Hypothalamus (tissue), 51 donors: ENCODE measurements around the gene HSPA1B.
"Not testable (repeated sequence)": the region's sequence is repeated elsewhere in the genome, so short reads cannot be mapped to it uniquely, and the experiment has no call there.

Experiments used
- DNase-seq, 51 donors: peaks; one replicate each; lab custom pipeline; 2025; lab: John Stamatoyannopoulos, UW

The HSPA1B gene

GRCh38 chr6:31827286-31828079, at the start of gene HSPA1B:
Gene HSPA1B (plus strand): TSS chr6:31827738. CDS start chr6:31827951, 213 bp downstream.
- DNase-seq: peak in 50 of 51 donors; percentile 88 to 100 (median 99)

GRCh38 chr6:31778193-31778592, 49.3 kb upstream of the HSPA1B start:
- DNase-seq: no peak

DNA sequence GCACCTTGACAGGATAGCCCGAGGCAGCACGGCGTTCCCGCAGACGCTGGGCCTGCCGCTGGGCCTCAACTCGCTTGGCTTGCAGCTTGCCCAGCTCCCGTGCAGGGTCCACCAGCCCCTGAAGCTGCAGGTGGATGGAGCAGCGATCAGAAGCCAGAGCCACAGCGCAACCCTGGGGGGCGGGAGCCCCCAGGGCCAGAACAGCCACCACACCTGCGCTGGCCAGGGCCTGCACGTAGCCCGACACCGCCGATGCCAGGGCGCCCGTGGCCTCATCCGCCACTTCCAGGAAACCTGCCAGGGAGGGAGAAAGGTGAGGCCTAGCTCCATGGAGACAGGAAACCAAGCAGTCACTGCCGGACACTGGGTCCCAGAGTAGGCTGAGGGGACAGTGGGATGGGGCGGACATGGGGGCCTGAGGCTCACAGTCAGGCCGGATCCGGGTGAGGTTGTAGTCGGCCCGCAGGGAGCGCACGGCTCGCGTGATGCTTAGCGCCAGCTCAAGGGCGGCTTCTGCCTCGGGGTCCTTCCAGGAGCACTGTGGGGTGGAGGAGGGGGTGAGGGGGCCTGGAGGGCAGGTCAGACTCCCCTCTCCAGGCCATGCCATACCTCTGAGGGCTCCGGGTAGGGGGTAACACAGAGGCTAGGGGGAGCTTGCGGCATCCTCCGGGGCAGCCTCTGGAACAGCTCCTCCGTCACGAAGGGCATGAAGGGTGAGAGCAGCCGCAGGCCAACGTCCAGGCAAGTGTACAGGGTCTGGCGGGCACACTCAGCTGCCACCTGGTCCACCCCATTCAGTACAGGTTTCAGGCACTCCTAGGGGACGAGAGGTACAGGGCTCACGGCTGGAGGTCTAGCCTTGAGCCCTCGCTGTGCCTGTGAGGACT, 48.3 kb upstream of the HSPA1B start:
- no peak for DNase-seq

DNA sequence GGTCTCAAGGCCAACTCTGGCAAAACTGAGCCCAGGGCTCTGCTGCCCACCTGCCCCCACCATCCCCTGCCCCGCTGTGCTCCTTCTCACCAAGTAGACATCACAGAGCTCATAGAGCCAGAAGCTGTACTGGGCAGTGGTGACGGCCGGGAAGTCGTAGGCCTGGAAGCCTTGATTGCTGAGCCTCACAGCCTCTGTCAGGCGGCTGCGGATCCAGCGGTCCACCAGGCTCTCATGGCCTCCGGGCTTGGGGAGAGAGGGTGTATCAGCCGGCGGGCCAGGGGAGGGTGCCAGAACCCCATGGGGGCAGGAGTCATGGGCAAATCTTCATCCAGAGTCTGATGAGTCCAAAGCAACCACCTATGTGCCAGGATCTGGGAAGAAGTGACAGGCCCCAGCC, 47.6 kb upstream of the HSPA1B start:
- no peak for DNase-seq

GRCh38 chr6:31780507-31781243, 46.9 kb upstream of the HSPA1B start:
- no peak for DNase-seq

DNA sequence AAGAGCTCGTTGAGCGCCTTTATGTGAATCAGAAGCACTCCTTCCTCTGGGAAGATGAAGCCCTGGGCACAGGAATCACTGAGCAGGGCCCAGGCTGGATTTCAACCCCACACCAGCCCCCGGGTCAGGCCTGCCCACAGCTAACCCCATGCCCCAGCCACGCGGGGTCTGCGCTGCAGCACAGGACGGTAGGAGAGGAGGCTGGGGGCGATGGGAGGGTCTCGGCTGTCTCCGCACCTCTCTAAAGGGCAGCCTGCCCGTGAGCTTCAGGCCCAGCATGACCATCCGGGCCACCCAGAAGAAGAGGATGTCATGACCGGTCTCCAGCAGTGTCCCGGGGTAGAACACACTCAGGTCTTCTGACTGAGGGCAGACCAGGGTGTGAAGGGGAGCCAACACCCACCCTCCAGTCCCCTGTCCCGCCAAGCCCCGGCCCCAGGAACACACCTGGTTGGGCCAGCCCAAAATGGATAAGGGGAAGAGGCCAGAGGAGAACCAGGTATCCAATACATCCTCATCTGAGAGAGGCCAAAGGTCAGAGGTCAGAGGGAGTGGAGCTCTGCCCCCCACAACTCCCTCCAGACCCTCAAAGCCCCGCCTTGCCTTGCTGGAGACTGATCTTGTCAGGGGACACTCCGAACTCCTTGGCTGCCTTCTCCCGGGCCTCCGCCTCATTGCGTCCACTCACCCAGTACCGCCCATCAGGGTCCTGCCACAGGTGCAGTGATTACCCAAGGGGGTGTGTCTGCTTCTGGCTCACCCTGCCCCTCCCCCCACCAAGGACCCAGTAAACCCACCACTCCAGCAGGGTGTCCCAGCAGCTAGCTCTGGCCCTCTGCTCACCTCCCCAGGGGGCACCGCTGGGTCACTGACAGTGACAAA, 46.1 kb upstream of the HSPA1B start:
- no peak for DNase-seq

GRCh38 chr6:31782126-31782855, 45.2 kb upstream of the HSPA1B start:
- no peak for DNase-seq

DNA sequence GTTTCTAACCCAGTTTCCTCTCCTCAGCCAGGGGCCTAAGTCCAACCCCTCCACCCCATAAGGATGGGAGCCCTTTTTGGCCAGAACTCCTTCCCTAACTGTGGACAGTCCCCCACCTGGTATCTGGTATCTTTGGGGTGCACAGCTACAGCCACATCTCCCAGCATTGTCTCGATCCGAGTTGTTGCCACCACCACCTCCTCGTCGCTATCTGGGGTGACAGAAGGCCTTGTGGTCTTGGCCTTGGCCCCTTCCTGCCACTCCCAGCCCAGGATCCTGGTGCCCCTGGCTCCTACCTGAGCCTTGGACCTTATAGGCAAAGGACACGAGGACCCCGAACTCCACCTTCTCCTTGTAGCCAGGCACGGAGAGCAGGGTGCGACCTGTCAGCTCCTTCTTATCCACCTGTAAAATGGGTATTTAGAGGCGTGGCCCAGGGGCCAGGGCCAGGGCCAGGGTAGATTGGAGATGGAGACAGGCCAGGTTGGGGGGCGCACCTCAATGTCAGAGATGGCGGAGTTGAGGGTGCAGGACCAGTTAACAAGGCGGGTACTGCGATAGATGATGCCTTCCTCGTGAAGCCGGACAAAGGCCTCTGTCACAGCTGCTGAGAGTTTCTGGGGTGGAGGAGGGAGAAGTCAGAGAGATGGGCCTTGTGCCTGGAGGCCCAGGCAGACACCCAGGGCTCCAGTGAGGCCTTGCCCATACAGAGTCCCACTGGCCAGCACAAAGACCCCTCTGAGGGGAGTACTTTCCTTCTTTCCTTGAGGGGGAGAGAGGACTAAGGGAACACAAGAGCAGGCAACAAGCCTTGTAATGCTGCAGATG, 43.2 kb upstream of the HSPA1B start:
- DNase-seq: peak in 1 of 51 donors; percentile 14

DNA sequence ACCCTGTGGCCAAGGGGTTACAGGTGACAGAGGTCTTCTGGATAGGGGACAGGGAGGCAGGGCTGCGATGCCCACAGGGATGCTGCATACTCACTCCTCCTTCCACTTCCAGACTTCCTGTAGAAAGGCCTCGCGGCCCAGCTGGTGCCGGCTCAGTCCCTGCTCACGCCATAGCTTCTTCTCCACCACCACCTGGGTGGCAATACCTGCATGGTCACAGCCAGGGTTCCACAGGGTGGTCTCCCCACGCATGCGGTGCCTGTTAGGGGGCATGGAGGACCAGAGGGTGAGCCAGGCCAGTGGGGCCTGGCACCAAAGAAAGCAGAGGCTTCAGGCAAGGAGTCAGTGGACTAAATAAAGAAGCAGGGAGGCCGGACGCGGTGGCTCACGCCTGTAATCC, 42.1 kb upstream of the HSPA1B start:
- DNase-seq: no peak

GRCh38 chr6:31791324-31792089, 36.0 kb upstream of the HSPA1B start:
- DNase-seq: peak in 17 of 51 donors; percentile 5 to 42 (median 19)

DNA sequence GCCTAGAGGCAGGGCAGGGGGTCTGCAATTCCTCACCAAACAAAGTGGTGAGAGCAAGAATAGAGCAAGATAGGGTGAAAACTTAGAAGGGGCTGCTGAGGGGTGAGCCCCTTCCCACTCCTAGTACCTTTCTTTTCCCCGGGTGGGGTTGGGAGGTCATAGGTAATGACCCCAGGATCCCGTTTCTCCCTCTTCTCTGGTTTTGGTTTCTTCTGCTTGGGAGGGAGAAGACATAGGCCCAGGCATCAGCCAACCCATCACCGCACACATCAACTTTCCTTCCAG, 35.5 kb upstream of the HSPA1B start:
- no peak for DNase-seq

GRCh38 chr6:31792761-31793171, 34.8 kb upstream of the HSPA1B start:
- no peak for DNase-seq

- DNase-seq: not testable (repeated sequence)
Observed at GRCh38 chr6:31793927-31794245, 33.7 kb upstream of the HSPA1B start.

DNA sequence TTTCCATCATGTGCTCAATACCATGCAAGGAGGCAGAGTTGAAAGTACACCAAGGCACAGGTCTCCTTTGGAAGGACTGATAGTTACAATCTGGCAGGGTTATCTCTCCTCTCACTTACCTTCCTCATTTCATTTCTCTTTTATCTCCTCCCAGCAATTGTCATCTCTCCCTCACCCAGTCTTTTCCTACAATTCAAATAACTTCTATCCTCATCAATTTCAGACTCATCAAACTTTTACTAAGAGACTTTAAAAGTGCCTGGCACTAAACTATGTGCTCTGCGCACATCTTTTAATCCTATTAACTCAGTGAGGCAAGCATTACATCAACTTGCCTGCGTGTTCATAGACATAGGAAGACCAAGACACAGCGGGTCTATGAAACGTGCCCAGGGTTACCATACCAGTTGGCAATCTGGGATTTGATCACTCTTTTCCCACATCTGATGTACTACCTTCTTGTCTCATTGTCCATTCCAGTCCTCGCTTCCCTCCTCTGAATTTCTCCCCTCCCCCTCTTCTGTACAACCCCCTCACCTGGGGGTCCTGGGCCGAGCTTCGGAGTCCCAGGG, 33.2 kb upstream of the HSPA1B start:
- peak in 1 of 51 donors; percentile 18 for DNase-seq

DNA sequence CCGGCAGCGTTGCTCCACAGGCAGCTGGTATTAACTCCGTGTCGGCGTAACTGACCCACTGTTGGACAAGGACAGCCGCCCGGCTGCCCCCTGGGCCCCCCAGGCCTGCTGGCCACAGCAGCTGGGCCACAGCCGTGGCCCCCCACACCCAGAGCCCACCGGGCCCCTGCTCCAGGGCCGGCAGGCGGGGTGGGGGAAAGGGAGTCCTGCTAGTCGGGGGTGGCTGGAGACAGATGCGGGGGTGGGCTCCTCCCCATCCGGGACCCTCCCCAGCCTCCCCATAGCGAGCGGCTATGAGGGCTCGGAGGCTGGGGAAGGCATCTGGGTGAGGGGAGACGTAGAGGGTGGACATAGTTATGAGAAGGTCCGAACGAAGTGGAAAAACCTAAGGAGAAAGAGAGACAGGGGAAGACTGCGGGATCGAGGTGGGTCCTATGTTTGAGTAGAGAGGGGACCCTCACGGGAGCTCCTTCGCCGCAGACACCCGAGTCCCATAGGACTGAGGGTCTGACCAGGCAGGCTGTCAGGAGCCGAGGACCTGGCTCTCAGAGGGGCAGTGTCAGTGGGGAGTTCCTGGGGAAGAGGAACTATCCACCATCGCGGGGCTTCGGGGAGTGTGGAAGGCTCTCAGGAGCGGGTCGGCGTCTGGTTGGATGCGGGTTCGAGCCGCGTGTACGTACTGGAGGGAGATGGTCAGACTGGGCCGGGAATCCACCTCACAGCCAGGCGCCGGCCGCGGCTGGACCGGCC, 32.5 kb upstream of the HSPA1B start:
- peak in 6 of 51 donors; percentile 32 to 82 (median 58) for DNase-seq

DNA sequence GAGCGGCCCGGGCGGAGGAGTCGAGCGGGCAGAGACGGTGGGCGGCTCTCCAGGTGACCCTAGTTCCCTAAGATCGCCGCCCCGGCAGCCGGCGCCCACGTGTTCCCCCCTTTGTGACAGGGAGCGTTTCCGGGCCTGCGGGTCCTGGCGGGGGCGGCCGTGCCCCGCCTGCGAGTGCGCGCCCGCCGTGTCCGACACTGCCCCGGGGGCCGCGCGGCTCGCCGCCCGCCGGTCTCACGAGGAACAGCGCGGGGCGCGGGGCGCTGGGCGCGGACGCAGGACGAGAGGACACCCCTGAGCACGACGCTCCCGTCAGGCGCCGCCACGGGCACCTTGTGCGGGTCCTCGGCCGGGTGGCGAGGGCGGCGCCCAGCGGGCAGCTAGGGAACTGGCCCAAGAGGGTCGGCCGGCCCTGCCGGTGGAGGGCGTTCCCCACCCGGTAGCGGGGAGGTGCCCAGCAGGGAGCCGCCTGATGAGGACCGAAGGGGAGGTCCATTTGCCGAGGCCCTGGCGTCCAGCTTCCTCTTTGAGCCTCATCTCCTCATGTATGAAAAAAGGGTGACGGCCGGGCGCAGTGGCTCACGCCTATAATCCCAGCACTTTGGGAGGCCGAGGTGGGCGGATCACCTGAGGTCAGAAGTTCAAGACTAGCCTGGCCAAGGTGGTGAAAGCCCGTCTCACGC, 31.8 kb upstream of the HSPA1B start, which contains the start of gene VARS1:
Gene VARS1, minus strand, starts transcription at position 137 of the 683 bp plus-strand sequence. CDS start 535 bp downstream, outside the sequence.
- DNase-seq: peak in 50 of 51 donors; percentile 43 to 92 (median 84)
